HG03521 (cell line): Measurements from ENCODE around the gene DUSP3.

Experiments used
- ATAC-seq: cut with Tn5 transposase; IDR thresholded peaks from one replicate; pipeline ENCODE4 v1.9.1; 2021; ENCODE audit warnings: mild to moderate bottlenecking, moderate library complexity; ENCODE audit not compliant: unreplicated experiment

The DUSP3 gene

DNA sequence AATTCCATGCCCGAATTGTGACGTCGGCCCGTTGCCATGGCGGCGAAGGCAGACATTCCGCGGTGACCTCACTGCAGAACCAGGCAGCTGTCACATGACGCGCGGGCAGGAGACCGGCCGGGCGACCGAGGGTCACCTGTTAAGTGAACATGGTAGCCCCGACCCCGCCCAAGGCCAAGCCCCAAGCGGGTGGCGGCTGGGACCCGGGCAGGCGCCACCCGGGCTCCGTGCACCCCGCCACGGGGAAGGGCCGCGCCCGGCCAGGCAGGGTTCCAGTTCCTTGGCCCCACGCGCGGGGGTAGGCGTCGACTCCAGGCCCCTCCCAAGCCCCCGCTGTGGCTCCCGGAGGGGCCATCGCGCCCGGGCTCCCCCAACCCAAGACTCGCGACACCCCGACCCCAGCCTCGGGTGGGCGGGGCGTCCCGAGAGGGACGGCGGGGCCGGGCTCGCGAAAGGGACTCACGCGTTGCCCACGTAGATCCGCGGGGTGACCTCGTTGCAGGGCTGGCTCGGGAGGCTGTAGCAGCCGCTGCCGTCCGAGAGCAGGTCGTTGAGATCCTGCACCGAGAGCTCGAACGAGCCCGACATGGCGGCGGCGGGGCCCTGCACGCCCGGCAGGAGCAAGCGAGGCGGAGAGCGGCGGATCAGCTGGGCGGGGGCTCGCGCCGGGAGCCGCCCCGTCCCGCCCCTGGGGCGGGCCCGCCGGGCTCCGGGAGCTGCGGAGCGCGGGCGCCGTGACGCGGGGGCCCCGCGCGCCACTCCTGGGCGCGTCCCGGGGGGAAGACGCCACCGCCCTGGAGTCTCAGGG lies at the start of gene DUSP3:
Gene DUSP3, minus strand, starts transcription at position 641 of the 808 bp plus-strand sequence. Its CDS starts 53 bp downstream, at position 588.
- peak; percentile 82 for ATAC-seq

DNA sequence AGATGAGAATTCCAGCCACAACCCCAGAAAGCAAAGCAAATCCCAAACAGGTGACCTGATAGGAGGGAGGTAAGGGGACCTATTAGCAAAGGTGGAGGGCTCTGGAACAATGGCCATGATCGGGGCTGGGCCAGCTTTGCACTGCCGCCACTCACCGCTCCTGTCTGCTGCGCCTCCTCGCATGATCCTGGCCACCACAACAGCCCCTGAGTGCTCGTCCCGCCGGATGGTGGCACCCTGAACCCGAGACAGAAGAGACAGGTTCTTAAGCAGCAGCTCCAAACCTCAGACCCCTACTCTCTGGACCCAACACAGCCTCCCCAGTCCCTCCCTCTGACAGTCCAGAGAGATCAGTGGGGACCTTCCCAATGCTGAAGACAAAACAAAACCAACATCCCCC lies 48.8 kb upstream of the DUSP3 start:
- no peak for ATAC-seq

- no peak for ATAC-seq
These were observed 47.4 kb upstream of the DUSP3 start for GRCh38 chr17:43826206-43826605.

DNA sequence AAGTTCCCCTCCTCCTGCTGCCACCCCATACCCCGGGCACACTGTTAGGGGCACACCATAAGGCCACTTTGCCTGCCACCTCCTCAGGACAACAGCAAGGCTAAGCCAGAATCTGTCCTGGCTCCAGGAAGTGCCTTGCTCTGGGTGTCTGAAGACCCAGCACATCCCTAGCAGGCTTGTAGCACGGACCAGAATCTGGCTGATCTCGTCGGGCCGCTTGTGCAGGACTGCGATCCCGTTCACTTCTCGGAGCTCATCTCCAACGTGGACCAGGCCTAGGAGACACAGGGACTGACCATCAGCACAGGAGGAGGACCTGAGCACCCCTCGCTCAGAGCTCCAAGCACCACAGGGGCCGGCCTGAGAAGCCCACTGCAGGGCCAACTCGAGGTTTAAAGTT lies 46.8 kb upstream of the DUSP3 start:
- ATAC-seq: no peak

GRCh38 chr17:43823350-43824084 lies 44.7 kb upstream of the DUSP3 start:
- ATAC-seq: no peak

DNA sequence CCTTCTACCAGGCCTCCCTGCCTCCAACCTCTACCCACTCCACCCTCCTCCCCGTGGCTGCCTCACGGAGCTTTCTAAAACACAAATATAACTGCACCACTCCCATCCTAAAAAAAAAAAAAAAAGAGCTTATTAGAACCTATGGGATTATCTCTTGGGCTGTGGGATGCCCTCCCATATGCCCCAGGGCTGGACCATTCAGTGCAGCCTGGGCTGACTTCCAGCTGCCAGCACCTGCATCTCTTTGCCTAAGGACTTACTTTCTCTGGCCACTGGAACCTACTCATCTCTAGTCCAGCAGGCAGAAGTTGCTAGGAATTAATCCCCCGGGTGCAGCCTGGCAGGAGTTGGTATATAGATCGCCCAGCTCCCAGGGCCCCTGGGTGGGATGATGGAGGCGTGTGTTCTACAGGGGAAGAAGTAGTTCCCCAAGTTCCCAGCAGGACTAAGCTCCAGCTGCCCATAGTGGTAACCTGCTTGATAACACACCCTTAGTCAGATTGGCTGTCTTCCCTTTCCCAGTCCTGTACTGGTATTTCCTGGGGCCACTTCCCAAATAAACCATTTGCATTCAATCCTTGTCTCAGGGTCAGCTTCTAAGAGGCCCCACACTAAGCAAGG lies 43.9 kb upstream of the DUSP3 start:
- no peak for ATAC-seq

DNA sequence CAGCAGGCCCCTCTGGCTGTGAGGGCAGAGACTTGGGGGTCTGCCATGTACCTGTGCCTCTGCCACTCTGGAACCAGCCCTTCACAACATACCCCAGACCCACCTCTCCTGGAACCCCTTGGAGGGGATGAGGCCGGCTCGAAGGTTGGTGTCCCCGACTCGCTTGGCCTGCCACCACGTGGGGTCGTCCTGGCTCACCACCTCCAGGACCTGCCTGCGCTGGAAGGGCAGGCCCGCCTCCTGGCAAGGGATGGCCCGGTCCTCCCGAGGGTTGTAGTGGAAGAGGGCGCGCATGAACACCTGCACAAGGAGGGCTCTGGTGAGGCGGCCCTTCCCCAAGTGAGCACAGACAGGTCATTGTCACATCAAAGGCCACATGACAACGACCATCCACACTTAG lies 42.0 kb upstream of the DUSP3 start:
- ATAC-seq: no peak

GRCh38 chr17:43818966-43819365 lies 40.2 kb upstream of the DUSP3 start:
- no peak for ATAC-seq

DNA sequence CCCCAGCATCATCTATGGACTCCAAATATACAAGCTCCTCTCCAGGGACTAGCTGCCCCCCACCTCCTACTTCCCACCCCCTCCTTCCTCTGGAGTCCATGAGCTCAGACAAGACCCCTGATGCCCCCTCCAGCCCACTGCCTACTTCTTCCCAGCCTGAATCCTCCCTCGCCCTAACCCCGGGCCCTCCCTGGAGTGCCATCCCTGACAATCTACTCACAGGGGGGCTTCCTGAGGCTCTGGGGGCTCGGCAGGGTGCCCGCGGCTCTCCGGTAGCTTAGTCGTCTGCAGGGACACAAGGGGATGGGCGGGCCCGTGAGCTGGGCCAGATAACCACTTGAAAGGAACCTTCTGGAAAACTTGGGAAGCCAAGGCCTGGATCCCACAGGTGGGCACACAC lies 39.0 kb upstream of the DUSP3 start:
- ATAC-seq: no peak

DNA sequence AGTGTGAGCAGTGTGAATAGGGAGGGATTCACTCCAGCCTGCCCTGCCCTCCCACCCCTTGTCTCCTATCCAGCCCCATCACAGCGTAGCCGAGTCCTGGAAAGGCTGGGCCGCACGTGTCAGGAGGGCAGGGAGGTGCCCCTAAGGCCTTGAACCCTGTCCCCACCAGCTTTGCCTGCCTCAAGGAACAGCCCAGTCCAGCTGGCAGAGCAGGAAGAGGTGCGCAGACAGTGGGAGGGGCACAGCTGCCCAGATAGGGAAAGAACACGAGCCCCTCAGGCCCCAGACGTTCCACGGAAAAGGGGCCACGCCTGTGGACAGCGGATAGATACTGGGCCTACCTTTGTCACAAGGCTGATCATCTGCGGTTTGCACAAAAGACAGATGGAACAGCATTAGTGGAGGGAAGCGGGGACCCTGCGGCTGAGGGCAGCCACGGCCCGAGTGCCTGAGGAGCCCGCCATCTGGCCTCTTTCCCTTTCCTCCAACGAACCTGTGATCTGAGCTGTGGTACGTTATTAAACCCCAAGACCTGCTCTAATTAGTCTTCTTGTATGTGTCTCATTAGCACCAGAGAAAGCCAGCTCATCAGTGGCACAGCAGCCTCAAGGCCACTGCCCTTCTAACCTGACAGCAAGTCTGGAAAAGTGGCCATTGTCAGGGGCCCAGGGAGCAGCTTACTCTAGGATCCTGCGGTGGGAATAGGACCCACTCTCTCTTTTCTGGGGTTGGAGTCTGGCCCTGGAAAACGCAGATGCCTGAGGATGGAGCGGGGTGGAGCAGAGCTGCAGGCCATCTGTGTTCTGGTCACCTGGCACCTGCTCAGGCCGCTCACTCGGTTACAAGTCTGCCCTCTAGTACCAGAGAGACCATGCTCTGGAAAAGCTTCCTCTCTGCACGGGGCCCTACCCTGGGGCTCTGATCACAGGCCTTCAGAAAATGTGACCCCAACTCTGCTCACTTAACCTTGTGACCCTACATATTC lies 37.9 kb upstream of the DUSP3 start:
- ATAC-seq: no peak

GRCh38 chr17:43814714-43815113 lies 35.9 kb upstream of the DUSP3 start:
- no peak for ATAC-seq

DNA sequence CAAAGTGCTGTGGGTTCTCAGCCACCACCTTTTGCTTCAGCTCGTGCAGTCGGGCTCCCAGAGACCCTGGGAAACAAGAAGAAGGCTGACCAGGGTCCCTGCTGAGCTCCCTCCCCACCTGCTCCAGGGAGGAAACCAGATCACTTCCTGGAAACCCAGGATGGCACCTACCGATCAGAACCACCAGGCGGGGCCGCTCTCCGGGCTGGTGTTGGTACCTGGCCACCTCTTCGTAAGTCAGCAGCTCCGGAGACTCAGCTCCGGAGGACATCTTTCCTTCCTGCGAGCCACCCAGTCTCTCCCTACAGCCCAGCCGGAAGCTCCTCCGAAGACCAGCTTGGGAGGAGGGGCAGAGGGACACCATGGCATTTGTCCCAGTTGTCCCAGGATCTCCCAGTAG lies 35.2 kb upstream of the DUSP3 start:
- ATAC-seq: no peak

- ATAC-seq: no peak
These were observed 34.6 kb upstream of the DUSP3 start for GRCh38 chr17:43813386-43813785.

DNA sequence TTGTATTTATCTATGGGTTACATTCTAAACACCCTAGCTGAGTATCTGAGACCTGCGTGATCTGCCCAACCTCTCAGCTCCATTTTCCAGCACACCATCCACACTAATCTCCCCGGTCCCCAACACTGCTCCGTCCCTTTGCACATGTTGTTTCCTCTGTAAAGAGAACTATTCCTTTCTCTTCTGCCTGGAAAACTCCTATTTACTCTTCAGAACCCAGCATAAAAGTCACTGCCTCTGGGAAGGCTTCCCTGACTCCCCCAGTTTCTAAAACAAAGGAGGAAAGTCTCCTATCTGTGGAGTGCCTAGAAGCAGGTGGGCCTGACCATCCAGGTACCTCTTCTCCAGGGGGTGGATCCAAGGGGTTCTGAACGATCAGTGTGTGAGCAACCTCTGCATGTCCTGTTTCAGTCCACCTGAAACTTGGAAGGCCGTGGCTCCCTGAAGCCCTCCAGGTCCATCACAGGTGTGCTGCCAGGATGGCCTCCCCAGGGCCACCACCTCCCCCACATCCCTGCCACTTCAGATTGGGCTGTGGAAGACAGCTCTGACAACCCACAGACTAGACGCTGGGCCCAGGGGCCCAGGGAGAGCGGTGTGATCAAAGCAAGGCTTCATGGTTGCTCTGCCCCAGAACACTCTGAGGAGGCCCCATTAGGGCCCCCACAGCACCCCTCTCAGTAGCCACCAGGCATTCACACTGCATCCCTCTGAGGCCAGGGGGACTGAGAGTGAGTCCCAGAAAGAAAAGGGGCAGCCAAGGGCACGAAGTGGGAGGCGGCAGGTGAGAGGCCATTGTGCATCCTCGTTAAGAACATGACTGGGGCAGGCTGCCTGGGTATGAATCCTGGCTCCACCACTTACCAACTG lies 33.9 kb upstream of the DUSP3 start:
- no peak for ATAC-seq

GRCh38 chr17:43810823-43811222 lies 32.0 kb upstream of the DUSP3 start:
- ATAC-seq: no peak

- ATAC-seq: no peak
These were observed 31.5 kb upstream of the DUSP3 start for GRCh38 chr17:43810226-43810715.

DNA sequence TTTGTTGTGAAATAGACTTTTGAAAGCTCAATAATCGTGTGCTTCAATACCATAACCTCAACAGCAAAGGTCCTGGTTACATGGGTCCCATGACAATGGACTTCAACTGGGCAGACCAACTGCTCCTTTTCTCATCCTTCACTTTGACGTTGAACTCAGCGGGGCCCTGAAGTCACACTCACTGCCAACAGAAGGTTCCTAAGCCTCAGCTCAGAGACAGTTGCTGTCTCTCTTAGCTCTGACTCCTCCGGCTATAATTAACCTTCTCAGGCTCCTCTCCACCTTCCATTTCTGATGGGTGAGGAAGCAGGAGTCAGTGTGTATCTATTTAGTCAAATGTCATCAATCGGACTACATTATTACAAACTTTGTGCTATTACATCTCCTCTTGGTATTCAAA lies 30.3 kb upstream of the DUSP3 start:
- ATAC-seq: no peak

GRCh38 chr17:43808076-43808475 lies 29.3 kb upstream of the DUSP3 start:
- no peak for ATAC-seq

GRCh38 chr17:43805117-43805516 lies 26.3 kb upstream of the DUSP3 start:
- no peak for ATAC-seq

DNA sequence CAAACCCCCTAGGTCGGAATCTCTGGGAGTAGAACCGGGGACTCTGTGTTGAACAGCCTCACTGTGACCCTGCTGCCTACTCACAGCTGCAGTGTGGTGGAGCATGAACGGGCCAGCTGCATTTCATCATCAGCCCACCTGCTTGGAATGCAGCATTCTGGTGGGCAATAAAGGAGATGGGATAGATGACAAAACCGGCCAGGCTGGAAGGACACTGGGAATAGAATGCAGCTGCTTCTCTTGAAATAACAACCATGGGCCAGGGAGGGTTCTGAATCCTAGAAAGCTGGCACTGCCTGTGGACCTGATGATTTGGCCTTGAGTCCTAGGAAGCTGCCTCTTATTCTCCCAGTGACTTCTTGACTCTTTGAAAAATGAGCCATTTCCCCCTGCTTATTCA lies 25.0 kb upstream of the DUSP3 start:
- ATAC-seq: no peak
